Ovary (tissue), 3 donors: ENCODE measurements around the gene CRISP2.

Source experiments
- EP300 ChIP-seq: sonication (generic); formaldehyde crosslinking; IDR thresholded peaks from one replicate; pipeline ENCODE4 v1.6.1; 2017; ENCODE audit warnings: antibody characterized with exemption
- POLR2A ChIP-seq: fragments of 450-650 bp; IDR thresholded peaks from one replicate; pipeline ENCODE4 v1.6.1; 2017; ENCODE audit warnings: antibody characterized with exemption, mild to moderate bottlenecking, moderate library complexity
- TF ChIP-seq, protein P1 (sequence below), 3 donors: fragments of 450-650 bp in 2 of 3; fragments of 200-600 bp in 1 of 3; IDR thresholded peaks; one replicate each; pipeline versions ENCODE4 v1.5.1 to v1.8.0; 2016 to 2022; ENCODE audit warnings: antibody characterized with exemption in 3 of 3, mild to moderate bottlenecking in 1 of 3
- donor health status: DM: no; HTN: no; CAD: no.

DNA sequence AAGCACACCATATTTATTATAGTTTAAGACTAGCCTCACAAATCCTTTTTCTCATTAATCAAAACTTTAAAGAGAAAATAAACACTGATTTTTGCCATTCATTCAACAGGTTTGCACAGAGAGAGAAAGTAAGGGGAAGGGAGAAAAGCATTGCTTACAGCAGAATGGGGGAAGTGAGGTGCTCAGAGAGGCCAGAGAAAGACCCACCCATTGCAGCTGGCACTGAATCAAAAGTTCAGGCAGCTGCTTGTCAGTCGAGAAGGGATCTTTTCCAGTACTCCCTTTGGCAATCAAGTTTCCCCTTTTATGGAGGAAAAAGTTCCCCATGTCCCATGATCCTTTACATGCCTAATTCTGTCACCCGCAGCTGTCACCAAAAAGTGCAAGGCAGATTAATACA is 8.0 kb upstream of the CRISP2 start:
- TF ChIP-seq, protein P1, sequence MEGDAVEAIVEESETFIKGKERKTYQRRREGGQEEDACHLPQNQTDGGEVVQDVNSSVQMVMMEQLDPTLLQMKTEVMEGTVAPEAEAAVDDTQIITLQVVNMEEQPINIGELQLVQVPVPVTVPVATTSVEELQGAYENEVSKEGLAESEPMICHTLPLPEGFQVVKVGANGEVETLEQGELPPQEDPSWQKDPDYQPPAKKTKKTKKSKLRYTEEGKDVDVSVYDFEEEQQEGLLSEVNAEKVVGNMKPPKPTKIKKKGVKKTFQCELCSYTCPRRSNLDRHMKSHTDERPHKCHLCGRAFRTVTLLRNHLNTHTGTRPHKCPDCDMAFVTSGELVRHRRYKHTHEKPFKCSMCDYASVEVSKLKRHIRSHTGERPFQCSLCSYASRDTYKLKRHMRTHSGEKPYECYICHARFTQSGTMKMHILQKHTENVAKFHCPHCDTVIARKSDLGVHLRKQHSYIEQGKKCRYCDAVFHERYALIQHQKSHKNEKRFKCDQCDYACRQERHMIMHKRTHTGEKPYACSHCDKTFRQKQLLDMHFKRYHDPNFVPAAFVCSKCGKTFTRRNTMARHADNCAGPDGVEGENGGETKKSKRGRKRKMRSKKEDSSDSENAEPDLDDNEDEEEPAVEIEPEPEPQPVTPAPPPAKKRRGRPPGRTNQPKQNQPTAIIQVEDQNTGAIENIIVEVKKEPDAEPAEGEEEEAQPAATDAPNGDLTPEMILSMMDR (IDR thresholded peaks at IDR 0.05) = no peak
- TF ChIP-seq EP300 = no peak
- TF ChIP-seq POLR2A = no peak
